GM18502 (cell line): ENCODE results near the gene CAP1.
"Not testable (repeated sequence)": the region's sequence is repeated elsewhere in the genome, so short reads cannot be mapped to it uniquely, and the experiment has no call there.

Experiments used
- ATAC-seq: cut with Tn5 transposase; IDR thresholded peaks from one replicate; pipeline ENCODE4 v1.9.1; 2021; ENCODE audit warnings: mild to moderate bottlenecking; ENCODE audit not compliant: unreplicated experiment, poor library complexity

The CAP1 gene

GRCh38 chr1:40030528-40031135, 9.9 kb upstream of the CAP1 start:
- no peak for ATAC-seq

- no peak for ATAC-seq
Observed at GRCh38 chr1:40032240-40032891, 8.2 kb upstream of the CAP1 start.

DNA sequence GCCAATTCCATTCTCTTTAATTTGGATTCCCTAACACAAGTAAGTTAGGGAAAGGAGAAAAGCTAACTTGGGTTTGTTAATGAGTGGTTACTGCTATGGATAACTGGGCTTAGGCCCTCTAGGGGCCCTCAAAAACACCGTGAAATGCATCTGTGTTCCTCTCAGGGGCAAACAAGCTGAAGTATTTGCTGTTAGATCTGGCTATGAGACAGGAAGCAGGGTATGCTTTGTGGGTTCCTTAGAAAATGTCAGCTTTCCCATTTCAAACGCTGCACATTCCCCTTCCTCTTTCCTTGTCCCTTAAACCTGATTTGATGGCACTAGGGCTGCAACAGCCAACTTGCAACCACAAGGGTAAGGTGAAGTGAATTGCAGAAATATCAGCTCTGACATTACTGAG, 5.7 kb upstream of the CAP1 start:
- no peak for ATAC-seq

GRCh38 chr1:40036574-40036973, 4.0 kb upstream of the CAP1 start:
- no peak for ATAC-seq

DNA sequence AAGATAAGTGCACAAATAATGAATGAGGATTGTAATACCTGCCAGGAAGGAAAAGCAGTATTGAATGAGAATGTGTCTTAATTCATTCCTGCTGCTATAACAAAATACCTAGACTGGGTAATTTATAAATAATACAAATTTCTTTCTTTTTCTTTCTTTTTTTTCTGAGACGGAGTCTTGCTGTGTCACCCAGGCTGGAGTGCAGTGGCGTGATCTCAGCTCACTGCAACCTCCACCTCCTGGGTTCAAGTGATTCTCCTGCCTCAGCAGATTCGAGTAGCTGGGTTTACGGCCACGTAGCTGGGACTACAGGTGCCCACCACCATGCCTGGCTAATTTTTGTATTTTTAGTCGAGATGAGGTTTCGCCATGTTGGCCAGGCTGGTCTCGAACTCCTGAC, 3.3 kb upstream of the CAP1 start:
- not testable (repeated sequence) for ATAC-seq

DNA sequence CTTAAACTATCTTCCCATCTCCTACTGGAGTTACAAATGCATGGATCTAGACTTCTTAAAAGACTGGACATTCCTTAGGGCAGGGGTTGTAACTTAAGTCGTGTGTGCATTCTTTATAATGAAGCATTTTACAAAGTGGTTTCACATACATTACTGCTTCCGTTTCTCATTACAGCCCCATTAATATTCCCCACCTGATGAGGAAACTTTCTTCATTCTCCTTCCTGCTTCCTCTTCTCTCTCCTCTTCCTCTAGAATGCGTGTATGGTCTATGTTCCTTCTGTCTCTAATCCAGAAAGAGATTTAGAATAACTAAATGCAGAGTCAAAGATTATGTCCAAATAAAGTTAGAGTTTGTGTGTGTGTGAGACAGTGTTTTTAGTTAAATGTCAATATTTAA, 1.8 kb upstream of the CAP1 start:
- no peak for ATAC-seq

GRCh38 chr1:40039245-40039756, 1.2 kb upstream of the CAP1 start:
- ATAC-seq, result peak; percentile 2

GRCh38 chr1:40039757-40040510, 595 bp upstream of the CAP1 start:
- ATAC-seq, result peak; percentile 63

GRCh38 chr1:40041466-40041838, 923 bp downstream of the CAP1 start:
- ATAC-seq, result no peak

DNA sequence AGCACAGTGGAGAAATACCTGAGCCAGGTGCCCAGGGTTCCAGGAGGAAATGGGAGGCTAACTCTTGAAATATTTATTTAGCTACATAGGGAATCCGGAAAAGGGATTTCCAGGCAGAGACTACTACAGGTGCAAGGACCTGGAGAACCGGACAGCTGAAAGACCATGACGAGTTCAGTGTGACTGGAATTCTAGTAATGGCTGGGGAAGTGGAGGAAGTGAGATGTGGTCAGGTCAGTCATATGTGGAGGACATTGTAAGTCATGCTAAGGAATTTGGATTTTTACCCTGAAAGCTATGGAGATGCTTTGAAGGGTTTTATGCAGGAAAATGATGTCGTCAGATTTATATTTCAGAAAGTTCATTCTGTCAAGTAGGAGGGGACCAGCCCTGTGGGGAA, 1.8 kb downstream of the CAP1 start:
- no peak for ATAC-seq

GRCh38 chr1:40044110-40044509, 3.6 kb downstream of the CAP1 start:
- no peak for ATAC-seq

- no peak for ATAC-seq
Observed at GRCh38 chr1:40045182-40045581, 4.7 kb downstream of the CAP1 start.

DNA sequence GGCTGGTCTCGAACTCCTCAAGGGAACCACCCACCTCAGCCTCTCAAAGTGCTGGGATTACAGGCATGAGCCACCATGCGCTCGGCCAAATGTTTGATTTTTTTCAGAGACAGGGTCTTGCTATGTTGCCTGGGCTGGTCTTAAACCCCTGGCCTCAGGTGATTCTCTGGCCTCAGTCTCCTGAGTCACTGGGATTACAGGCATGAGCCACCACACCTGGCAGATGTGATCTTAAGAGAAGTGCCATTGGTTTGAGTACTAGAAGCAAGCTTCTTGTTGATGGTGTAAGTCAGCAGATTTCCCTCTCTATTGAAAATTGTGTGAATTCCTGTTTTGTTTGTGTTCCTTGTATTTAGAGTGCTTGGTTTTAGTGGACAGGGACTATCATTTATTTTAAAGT, 5.2 kb downstream of the CAP1 start:
- no peak for ATAC-seq

- ATAC-seq, result no peak
Observed at GRCh38 chr1:40047276-40047675, 6.7 kb downstream of the CAP1 start.

- no peak for ATAC-seq
Observed at GRCh38 chr1:40047769-40048168, 7.2 kb downstream of the CAP1 start.

DNA sequence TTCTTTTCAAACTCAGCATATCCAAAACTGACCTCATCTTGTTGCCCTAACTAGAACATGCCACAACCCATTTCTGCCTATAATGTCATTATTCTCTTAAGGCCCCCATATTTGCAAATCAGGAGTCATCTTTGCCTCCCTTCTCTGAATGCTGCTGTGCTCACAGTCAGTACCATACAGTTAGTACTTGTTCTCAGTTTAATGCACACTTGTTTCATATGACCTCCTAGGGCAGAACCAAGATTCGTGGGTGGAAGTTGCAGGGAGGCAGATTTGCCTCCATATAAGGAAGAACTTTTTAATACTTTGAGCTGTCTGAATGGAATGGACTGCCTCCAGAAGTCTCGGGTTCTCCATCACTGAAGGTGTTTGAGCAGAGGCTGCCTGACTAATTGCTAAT, 9.2 kb downstream of the CAP1 start:
- ATAC-seq, result no peak

DNA sequence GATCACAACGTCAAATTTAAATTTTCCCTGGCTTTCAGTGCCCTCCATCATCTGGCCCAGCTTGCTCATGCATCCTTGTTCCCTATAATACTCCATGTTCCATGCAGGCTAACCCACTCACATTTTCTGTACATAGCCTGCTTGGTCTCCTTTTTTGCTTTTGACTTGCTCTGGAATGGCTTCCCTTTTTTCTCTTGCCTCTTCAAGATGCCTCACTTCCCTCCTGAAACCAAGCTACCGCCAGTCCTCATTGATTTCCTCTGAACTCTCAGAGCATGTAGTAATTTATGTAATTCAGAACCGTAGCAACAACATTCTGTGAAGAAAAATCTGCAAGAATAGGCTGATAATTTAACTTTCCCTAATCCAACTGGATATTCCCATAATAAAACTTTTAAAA, 10.3 kb downstream of the CAP1 start:
- ATAC-seq, result no peak

DNA sequence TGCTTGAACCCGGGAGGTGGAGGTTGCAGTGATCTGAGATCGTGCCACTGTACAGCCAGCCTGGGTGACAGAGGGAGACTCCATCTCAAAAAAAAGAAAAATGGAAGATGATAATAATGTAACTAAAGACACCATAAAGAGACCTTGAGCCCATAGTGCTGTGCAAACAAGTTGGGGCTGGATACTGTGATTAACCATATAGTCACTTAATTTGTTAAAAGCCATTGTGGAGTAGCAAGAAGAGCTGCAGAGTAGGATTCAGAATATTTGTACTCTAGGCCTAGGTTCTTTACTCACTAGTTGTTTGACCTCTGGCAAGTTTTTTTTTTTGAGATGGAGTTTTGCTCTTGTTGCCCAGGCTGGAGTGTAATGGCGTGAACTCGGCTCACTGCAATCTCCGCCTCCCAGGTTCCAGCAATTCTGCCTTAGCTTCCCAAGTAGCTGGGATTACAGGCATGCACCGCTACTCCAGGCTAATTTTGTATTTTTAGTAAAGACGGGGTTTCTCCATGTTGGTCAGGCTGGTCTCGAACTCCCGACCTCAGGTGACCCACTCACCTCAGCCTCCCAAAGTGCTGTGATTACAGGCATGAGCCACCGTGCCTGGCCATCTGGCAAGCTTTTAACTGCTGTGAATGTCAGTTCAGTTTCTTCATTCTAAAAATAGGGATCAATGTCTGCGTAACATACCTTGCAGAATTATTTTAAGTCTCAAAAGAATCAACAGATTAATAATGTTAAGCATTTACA, 12.8 kb downstream of the CAP1 start:
- ATAC-seq, result no peak

GRCh38 chr1:40056519-40057309, 16.2 kb downstream of the CAP1 start:
- ATAC-seq, result no peak
